Measurements from ENCODE around the gene LPGAT1. TPM values are rescaled to one million over a fixed set of nuclear protein-coding genes. Genes with fewer than 3 reads are reported as not detected.
A peak's percentile ranks its signal among the peaks of the same experiment; 100 is the strongest.

LPGAT1 gene
- total and polyA plus RNA-seq, 5 donors: 10.1 to 58.8 (median 35.2) TPM

- DNase-seq: no peak
- intact Hi-C loops (cut with DNase I): no loop called here
- peaks cover 6% of the 10 kb centered on the region for H3K4me1 ChIP-seq (ENCODE audit: control insufficient read depth, insufficient read depth, low read length)
Measured at GRCh38 chr1:211827051-211827450, 3.5 kb downstream of the LPGAT1 start.

GRCh38 chr1:211825980-211826379 is 4.6 kb downstream of the LPGAT1 start:
- Histone ChIP-seq H3K4me3 (ENCODE audit: low read length) (no peak overlapping the region), H3K9me3 (ENCODE audit: control insufficient read depth, low read length) (no peaks in the 10 kb centered on the region), H3K4me1 (ENCODE audit: control insufficient read depth, insufficient read depth, low read length) (peaks cover 6% of the 10 kb centered on the region), H3K27ac (ENCODE audit: low read length) (no peak overlapping the region), H3K27me3 (ENCODE audit: control insufficient read depth, insufficient read depth) (no peaks in the 10 kb centered on the region)
- DNase-seq: no peak
- no peak for ATAC-seq
- 100% methylated on average over 1 of the region's 1 CpG for WGBS
- intact Hi-C loops (cut with DNase I): no loop called here

More at GRCh38 chr1:211827051-211827450, 3.5 kb downstream of the LPGAT1 start:
- no peaks in the 10 kb centered on the region for H3K27me3 ChIP-seq (ENCODE audit: control insufficient read depth, insufficient read depth)
- ATAC-seq: no peak
- H3K9me3 ChIP-seq (ENCODE audit: control insufficient read depth, low read length): no peaks in the 10 kb centered on the region
- H3K4me3 ChIP-seq (ENCODE audit: low read length): no peak overlapping the region
- H3K27ac ChIP-seq (ENCODE audit: low read length): no peak overlapping the region

GRCh38 chr1:211822677-211823407 is 7.7 kb downstream of the LPGAT1 start:
- no peak for DNase-seq
- WGBS: 90% methylated on average over 5 of the region's 5 CpGs

GRCh38 chr1:211816586-211816985 is 14.0 kb downstream of the LPGAT1 start:
- DNase-seq (no peak), ATAC-seq (no peak)
- intact Hi-C loops (cut with DNase I): no loop called here
- Histone ChIP-seq H3K27me3 (ENCODE audit: control insufficient read depth, insufficient read depth) (no peaks in the 10 kb centered on the region), H3K9me3 (ENCODE audit: control insufficient read depth, low read length) (no peaks in the 10 kb centered on the region), H3K4me1 (ENCODE audit: control insufficient read depth, insufficient read depth, low read length) (peaks cover 2% of the 10 kb centered on the region), H3K27ac (ENCODE audit: low read length) (no peak overlapping the region), H3K4me3 (ENCODE audit: low read length) (no peak overlapping the region)

More at GRCh38 chr1:211822677-211823407, 7.7 kb downstream of the LPGAT1 start:
- Histone ChIP-seq H3K4me1 (ENCODE audit: control insufficient read depth, insufficient read depth, low read length) (peaks cover 2% of the 10 kb centered on the region), H3K4me3 (ENCODE audit: low read length) (no peak overlapping the region), H3K27ac (ENCODE audit: low read length) (no peak overlapping the region), H3K27me3 (ENCODE audit: control insufficient read depth, insufficient read depth) (no peaks in the 10 kb centered on the region), H3K9me3 (ENCODE audit: control insufficient read depth, low read length) (no peaks in the 10 kb centered on the region)
- no peak for ATAC-seq
- intact Hi-C loops (cut with DNase I): no loop called here

- no peak for DNase-seq
- Histone ChIP-seq H3K27ac (ENCODE audit: low read length) (no peak overlapping the region), H3K4me3 (ENCODE audit: low read length) (no peak overlapping the region), H3K9me3 (ENCODE audit: control insufficient read depth, low read length) (no peaks in the 10 kb centered on the region), H3K27me3 (ENCODE audit: control insufficient read depth, insufficient read depth) (no peaks in the 10 kb centered on the region), H3K4me1 (ENCODE audit: control insufficient read depth, insufficient read depth, low read length) (peaks cover 2% of the 10 kb centered on the region)
- intact Hi-C loops (cut with DNase I): no loop called here
- WGBS: 71% methylated on average over 1 of the region's 1 CpG
- no peak for ATAC-seq
Measured at GRCh38 chr1:211814313-211814712, 16.2 kb downstream of the LPGAT1 start.

GRCh38 chr1:211813590-211813989 is 17.0 kb downstream of the LPGAT1 start:
- Histone ChIP-seq H3K4me3 (ENCODE audit: low read length) (no peak overlapping the region), H3K9me3 (ENCODE audit: control insufficient read depth, low read length) (no peaks in the 10 kb centered on the region), H3K4me1 (ENCODE audit: control insufficient read depth, insufficient read depth, low read length) (peaks cover 2% of the 10 kb centered on the region), H3K27me3 (ENCODE audit: control insufficient read depth, insufficient read depth) (no peaks in the 10 kb centered on the region), H3K27ac (ENCODE audit: low read length) (no peak overlapping the region)
- intact Hi-C loops (cut with DNase I): no loop called here
- peak; percentile 49 to 84 (median 70) for DNase-seq
- ATAC-seq: peak in 1 of 2 donors; percentile 76

- no peak for ATAC-seq
- Histone ChIP-seq H3K27ac (ENCODE audit: low read length) (no peak overlapping the region), H3K4me1 (ENCODE audit: control insufficient read depth, insufficient read depth, low read length) (peaks cover 2% of the 10 kb centered on the region), H3K9me3 (ENCODE audit: control insufficient read depth, low read length) (no peaks in the 10 kb centered on the region), H3K4me3 (ENCODE audit: low read length) (no peak overlapping the region), H3K27me3 (ENCODE audit: control insufficient read depth, insufficient read depth) (no peaks in the 10 kb centered on the region)
- intact Hi-C loops (cut with DNase I): no loop called here
- no peak for DNase-seq
- WGBS: 90% methylated on average over 4 of the region's 4 CpGs
Measured at GRCh38 chr1:211812584-211812983, 18.0 kb downstream of the LPGAT1 start.

GRCh38 chr1:211811848-211812247 is 18.7 kb downstream of the LPGAT1 start:
- DNase-seq: no peak
- 54% methylated on average over 2 of the region's 2 CpGs for WGBS
- H3K27ac ChIP-seq (ENCODE audit: low read length): no peak overlapping the region
- no peak overlapping the region for H3K4me3 ChIP-seq (ENCODE audit: low read length)
- no peaks in the 10 kb centered on the region for H3K27me3 ChIP-seq (ENCODE audit: control insufficient read depth, insufficient read depth)
- H3K9me3 ChIP-seq (ENCODE audit: control insufficient read depth, low read length): no peaks in the 10 kb centered on the region
- peaks cover 2% of the 10 kb centered on the region for H3K4me1 ChIP-seq (ENCODE audit: control insufficient read depth, insufficient read depth, low read length)
- intact Hi-C loops (cut with DNase I): no loop called here
- no peak for ATAC-seq

- Histone ChIP-seq H3K27ac (ENCODE audit: low read length) (no peak overlapping the region), H3K4me1 (ENCODE audit: control insufficient read depth, insufficient read depth, low read length) (peaks cover 2% of the 10 kb centered on the region), H3K4me3 (ENCODE audit: low read length) (no peak overlapping the region), H3K27me3 (ENCODE audit: control insufficient read depth, insufficient read depth) (no peaks in the 10 kb centered on the region), H3K9me3 (ENCODE audit: control insufficient read depth, low read length) (no peaks in the 10 kb centered on the region)
- intact Hi-C loops (cut with DNase I): no loop called here
- ATAC-seq (no peak), DNase-seq (no peak)
- 72% methylated on average over 3 of the region's 3 CpGs for WGBS
Measured at GRCh38 chr1:211811126-211811525, 19.4 kb downstream of the LPGAT1 start.

GRCh38 chr1:211808475-211808874 is 22.1 kb downstream of the LPGAT1 start:
- Histone ChIP-seq H3K9me3 (ENCODE audit: control insufficient read depth, low read length) (no peaks in the 10 kb centered on the region), H3K4me1 (ENCODE audit: control insufficient read depth, insufficient read depth, low read length) (no peaks in the 10 kb centered on the region), H3K27ac (ENCODE audit: low read length) (no peak overlapping the region), H3K4me3 (ENCODE audit: low read length) (no peak overlapping the region), H3K27me3 (ENCODE audit: control insufficient read depth, insufficient read depth) (no peaks in the 10 kb centered on the region)
- WGBS: 89% methylated on average over 2 of the region's 2 CpGs
- intact Hi-C loops (cut with DNase I): no loop called here
- ATAC-seq: no peak
- DNase-seq: no peak

GRCh38 chr1:211804915-211805314 is 25.6 kb downstream of the LPGAT1 start:
- DNase-seq (no peak), ATAC-seq (no peak)
- H3K27me3 ChIP-seq (ENCODE audit: control insufficient read depth, insufficient read depth): no peaks in the 10 kb centered on the region
- no peaks in the 10 kb centered on the region for H3K9me3 ChIP-seq (ENCODE audit: control insufficient read depth, low read length)
- 87% methylated on average over 2 of the region's 2 CpGs for WGBS
- intact Hi-C loops (cut with DNase I): no loop called here
- H3K27ac ChIP-seq (ENCODE audit: low read length): no peak overlapping the region
- peaks cover 1% of the 10 kb centered on the region for H3K4me1 ChIP-seq (ENCODE audit: control insufficient read depth, insufficient read depth, low read length)
- H3K4me3 ChIP-seq (ENCODE audit: low read length): no peak overlapping the region
